Measurements from ENCODE around the gene RHBDF1. TPM values are rescaled to one million over a fixed set of nuclear protein-coding genes. Genes with fewer than 3 reads are reported as not detected.
A peak's percentile ranks its signal among the peaks of the same experiment; 100 is the strongest.

RHBDF1 gene
- total RNA-seq, 1 donor from 2014 or later: 27.3 TPM

- H3K4me1 Mint-ChIP-seq (ENCODE audit: unreplicated experiment): peaks cover 15% of the 10 kb centered on the region
- no peak overlapping the region for H3K4me3 Mint-ChIP-seq
- H3K36me3 Mint-ChIP-seq: peaks cover 1% of the 10 kb centered on the region
- TF ChIP-seq CTCF (conservative IDR thresholded peaks at IDR 0.05): peak; percentile 96
- peak; percentile 90 for DNase-seq (ENCODE audit: extremely low spot score, unreplicated experiment)
- peak overlapping the region; percentile 39 for H3K27ac Mint-ChIP-seq
- no peaks in the 10 kb centered on the region for H3K27me3 Mint-ChIP-seq
- no peaks in the 10 kb centered on the region for H3K9me3 Mint-ChIP-seq
Observed at GRCh38 chr16:65745-66144, 6.7 kb downstream of the RHBDF1 start.

GRCh38 chr16:64914-65255 is 7.5 kb downstream of the RHBDF1 start:
- H3K4me1 Mint-ChIP-seq (ENCODE audit: unreplicated experiment): peaks cover 15% of the 10 kb centered on the region
- H3K36me3 Mint-ChIP-seq: peaks cover 4% of the 10 kb centered on the region
- H3K27ac Mint-ChIP-seq: no peak overlapping the region
- no peak for DNase-seq (ENCODE audit: extremely low spot score, unreplicated experiment)
- no peak for TF ChIP-seq CTCF (conservative IDR thresholded peaks at IDR 0.05)
- no peaks in the 10 kb centered on the region for H3K9me3 Mint-ChIP-seq
- H3K27me3 Mint-ChIP-seq: no peaks in the 10 kb centered on the region
- no peak overlapping the region for H3K4me3 Mint-ChIP-seq

- Mint-ChIP-seq H3K27ac (no peak overlapping the region), H3K36me3 (peaks cover 4% of the 10 kb centered on the region), H3K9me3 (no peaks in the 10 kb centered on the region), H3K4me1 (ENCODE audit: unreplicated experiment) (peaks cover 11% of the 10 kb centered on the region), H3K27me3 (no peaks in the 10 kb centered on the region), H3K4me3 (no peak overlapping the region)
- no peak for TF ChIP-seq CTCF (conservative IDR thresholded peaks at IDR 0.05)
- DNase-seq (ENCODE audit: extremely low spot score, unreplicated experiment): no peak
Observed at GRCh38 chr16:63998-64913, 8.2 kb downstream of the RHBDF1 start.

- no peak for DNase-seq (ENCODE audit: extremely low spot score, unreplicated experiment)
- no peaks in the 10 kb centered on the region for H3K27me3 Mint-ChIP-seq
- H3K9me3 Mint-ChIP-seq: no peaks in the 10 kb centered on the region
- H3K4me3 Mint-ChIP-seq: no peak overlapping the region
- H3K36me3 Mint-ChIP-seq: peaks cover 4% of the 10 kb centered on the region
- TF ChIP-seq CTCF (conservative IDR thresholded peaks at IDR 0.05): no peak
- H3K27ac Mint-ChIP-seq: no peak overlapping the region
- peaks cover 11% of the 10 kb centered on the region for H3K4me1 Mint-ChIP-seq (ENCODE audit: unreplicated experiment)
Observed at GRCh38 chr16:63466-63865, 9.0 kb downstream of the RHBDF1 start.

- H3K27ac Mint-ChIP-seq: no peak overlapping the region
- TF ChIP-seq CTCF (conservative IDR thresholded peaks at IDR 0.05): no peak
- DNase-seq (ENCODE audit: extremely low spot score, unreplicated experiment): no peak
- peaks cover 9% of the 10 kb centered on the region for H3K36me3 Mint-ChIP-seq
- H3K4me1 Mint-ChIP-seq (ENCODE audit: unreplicated experiment): peaks cover 11% of the 10 kb centered on the region
- no peak overlapping the region for H3K4me3 Mint-ChIP-seq
- H3K9me3 Mint-ChIP-seq: no peaks in the 10 kb centered on the region
- no peaks in the 10 kb centered on the region for H3K27me3 Mint-ChIP-seq
Observed at GRCh38 chr16:62968-63391, 9.5 kb downstream of the RHBDF1 start.

All from type B pancreatic cell (in vitro differentiated cells).